CD4-positive, alpha-beta T cell treated with Interleukin-15 for 1 hour (primary cell): ENCODE results near the gene LHX1.

ENCODE experiments used
- DNase-seq: peaks from one replicate; pipeline ENCODE4 v3.0.0-alpha.2; 2020

Gene LHX1

DNA sequence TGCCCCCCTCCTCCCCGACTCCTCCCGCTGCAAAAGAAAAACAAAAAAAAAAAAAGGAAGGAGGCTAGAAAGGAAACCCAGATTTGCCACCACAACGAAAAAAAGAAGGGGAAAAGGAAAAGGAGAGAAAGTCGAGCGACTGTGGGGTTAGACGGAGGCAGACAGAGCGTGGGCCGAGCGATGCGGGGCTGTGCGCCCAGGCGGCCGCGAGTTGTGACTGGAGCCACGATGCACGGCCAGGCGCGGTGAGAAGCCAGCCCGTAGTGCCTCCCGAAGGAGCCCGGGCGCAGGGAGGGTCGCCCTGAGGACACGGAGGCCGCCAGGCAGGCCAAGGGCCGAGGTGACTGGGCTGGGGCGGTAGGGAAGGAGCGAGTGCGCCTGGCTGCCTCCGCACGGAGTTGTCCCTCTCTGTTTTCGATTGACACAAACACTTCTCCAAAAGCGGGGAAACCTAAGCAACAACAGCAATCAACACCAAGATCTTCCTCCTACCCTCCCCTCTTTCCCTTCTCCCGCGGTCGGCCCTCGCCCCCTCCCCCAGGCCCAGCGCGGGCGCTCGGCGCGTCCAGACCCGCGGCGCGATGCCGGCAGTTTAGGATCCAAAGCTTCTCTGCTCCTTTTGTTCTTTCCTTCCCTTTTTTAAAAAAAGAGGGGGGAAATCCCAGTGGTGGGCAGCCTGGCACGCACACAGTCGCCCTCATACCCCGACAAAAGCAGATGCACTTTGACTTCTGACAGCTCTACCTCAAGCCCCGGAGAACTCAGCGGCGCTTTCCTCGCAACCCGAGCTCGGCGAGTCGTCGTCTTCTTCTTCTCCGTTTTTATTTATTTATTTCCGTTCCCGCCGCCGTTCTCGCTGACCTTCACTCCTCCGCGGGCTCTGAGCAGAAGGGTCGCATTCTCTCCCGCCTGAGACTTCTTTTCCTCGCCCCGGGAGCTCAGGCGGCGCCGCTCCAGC lies at the start of gene LHX1:
TSS of gene LHX1 (plus strand) at position 475 of the 958 bp plus-strand sequence. CDS start 723 bp downstream, outside the sequence.
- DNase-seq: no peak

DNA sequence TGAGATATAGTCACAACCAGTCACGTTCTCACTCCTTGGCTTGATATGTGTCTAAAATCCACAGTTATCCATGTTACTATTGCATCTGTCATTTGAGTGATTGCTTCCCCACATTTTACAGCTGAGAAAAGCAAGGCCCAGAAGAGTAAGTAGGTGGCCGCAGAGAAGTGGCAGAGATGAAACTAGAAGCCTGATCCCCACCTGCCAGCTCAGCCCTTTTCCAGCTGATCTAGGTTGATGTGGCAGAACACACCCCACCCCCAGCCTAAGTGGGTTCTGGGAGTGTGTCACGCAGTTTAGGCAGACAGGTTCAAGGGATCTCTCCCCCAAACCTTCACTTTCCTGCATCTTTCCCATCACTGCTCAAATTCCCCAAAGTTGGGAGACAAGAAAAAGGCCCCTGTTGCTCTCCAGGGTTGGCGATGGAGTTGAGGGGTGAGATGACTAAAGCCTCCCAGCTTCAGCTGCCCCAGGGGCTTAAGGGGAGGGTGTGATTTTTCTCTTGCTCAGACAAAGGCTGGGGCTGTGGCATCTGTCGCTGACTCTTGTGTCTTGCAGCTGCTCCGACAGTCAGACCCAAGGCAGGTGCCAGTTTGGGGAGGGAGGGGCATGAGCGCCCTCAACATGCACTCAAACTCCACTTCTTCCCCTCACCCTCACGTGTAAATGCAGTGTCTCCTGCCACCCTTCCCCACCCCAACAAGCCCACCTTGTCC lies 48.9 kb upstream of the LHX1 start:
- no peak for DNase-seq

DNA sequence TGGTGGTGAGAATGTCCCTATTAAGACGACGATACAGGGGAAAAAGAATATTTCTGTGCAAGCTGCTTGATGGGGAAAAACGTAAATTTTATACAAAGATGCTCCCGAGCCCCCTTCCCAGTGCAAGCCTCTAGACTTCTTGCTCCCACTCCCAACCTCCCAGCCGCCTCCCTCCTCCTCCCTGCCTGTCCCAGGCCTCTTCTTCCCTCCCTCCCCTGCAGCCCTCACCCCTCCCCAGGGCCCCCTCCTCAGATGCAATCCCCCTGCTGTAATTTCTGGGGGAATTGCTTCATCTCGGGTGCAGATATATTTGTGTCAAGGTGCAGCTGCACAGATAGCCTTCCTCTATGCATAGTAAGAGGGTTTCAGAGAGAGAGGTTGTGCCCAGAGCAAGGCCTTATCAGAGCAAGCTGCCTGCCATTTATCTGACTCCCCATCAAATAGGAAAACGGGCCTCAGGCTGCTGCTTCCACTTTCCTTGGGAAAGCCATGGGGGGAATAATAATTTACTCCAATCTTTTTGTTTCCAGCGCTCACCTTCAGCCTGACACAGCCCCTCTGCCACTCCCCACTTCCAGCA lies 47.4 kb upstream of the LHX1 start:
- no peak for DNase-seq

DNA sequence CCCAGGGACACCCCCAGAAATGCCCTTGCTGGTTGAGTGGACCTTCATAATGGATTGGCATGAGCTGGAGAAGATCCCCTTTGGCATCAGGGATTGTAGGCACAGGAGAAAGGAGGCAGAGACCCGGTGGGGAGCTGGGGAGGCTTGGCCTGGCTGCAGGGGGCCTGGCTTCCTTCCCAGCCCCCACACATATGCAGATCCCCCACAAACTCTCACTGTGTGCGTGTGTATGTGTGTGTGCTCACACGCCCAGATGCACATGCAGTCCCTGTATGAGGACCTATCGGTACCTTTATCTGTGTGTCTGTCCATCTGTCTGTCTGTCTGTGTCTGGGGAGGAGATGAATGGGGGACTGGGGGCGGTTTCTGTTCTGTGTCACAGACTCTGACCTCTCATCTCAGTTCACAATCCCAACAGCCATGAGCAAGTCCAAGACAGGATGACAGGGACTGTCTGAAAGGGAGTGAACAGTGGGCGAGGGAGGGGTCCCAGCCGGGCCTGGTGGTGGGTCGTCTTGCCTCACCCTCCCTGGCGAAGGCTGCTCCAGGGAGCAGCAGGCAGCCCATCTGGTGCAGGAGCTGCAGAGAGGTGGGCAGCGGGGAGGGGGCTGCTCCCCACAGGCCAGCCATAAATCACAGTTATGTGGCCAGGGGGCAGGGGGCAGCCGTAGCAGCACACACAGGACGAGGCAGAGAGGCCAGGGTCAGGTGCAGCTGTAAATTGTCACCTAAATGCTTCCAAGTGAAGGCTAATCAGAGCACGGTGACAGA lies 46.7 kb upstream of the LHX1 start:
- DNase-seq: no peak

DNA sequence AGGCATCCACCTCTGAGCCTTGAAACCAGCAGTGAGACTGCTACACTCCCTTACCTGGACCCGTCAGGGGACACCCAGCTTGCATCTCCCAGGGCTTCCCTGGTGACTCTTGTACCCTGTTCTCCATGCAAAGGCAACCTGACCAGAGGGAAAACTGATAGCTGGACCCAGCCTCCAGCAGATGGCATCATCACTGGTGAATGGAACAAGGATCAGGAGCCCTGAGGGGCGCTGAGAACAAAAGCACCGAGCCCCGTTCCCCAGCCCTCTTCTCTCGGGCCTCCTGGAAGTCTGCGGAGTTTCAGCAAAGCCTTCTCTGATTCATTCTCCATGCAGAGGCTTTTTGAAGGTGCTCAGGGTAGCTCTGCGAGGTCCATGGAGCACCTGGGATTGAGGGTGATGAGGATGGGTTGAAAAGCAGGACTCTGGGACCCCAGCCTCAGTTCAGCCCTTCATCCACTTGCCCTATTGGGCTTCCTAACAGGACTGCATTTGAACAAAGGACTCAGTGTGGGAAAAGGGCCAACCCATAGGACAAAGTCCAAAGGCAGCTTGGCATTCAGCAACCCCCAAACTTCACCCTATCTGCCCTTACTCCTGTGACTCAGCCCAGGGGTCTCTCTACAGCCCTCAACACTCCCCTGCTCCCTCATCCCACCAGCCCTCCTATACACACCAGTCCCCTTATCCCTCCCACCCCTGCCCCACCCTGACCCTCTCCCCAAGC lies 45.0 kb upstream of the LHX1 start:
- DNase-seq: no peak

DNA sequence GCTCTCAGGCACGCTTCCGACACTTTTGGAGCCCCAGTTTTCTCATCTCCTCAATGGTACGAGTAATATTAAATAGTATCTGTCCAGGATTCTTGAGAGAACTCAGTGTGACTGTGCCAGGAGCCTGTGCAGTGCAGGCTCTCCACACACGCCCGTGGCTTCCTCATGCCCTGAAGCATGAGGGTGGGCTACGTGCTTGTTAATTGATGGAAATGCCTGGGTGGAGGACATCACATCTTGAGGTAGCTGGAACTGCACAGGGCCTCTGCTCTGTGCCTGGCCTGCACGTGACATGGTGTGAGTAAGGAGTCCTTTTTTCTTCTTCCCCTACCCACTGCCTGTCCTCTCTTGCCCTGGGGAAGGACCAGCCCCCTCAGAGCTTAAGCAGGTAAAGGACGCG lies 43.1 kb upstream of the LHX1 start:
- DNase-seq: no peak

DNA sequence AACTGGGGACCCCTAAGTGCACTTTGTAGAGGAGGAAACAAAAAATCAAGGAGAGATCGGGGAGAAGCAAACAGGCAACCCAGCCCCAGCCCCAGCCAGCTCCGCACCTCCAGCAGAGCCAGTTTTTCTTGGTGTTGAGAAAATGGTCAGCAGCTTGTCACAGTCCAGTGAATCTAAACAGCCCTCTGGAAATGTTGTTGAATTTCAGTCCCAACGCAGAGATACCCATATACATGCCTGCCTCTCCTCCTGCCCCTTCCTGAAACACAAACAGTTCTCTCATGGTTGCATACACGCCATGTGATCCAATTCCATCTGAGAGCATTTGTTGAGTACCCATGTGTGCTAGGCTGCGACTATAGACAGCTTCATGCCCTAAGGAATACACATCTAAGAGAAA lies 42.4 kb upstream of the LHX1 start:
- DNase-seq: no peak

DNA sequence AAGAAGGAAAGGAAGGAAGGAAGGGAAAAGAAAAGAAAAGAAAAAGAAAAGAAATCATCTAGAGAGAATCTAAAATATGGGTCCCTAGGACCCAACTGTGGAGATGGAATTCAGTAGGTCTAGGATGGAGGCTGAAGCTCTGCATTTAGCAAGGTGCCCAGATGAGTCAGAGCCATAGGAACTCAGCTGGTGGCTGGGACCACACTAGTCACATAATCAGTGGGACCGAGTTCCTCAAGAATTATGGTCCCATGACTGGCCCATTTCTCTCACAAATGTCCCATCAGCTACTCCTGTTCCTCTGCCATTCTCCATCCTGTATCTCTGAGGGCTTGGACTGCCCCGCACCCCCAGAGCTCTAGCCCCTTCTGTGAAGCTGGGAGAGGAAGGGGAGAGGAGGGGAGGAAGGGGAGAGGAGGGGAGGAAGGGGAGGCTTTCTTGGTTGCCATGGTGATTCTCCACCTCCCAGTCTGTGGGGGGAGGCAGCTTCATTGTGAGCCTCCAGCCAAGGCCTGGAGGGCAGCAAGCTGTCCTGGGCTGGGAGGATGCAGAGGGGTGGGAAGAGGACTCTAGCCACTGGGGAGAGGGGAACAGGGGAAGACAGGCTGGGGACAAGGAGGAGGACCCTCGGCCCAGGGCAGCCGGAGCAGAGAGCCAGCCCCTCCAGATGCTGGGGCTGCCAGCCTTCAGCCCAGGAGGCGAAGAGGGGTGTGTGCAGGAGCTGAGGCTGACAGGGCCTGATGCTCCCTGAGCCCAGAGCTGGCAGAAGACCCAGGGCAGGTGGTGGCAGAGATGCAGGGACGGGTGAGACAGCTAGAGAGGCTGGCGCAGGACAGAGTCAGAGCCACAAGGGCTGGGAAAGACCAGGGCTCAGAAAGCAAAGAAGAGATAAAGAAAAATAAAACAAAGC lies 37.8 kb upstream of the LHX1 start:
- no peak for DNase-seq

DNA sequence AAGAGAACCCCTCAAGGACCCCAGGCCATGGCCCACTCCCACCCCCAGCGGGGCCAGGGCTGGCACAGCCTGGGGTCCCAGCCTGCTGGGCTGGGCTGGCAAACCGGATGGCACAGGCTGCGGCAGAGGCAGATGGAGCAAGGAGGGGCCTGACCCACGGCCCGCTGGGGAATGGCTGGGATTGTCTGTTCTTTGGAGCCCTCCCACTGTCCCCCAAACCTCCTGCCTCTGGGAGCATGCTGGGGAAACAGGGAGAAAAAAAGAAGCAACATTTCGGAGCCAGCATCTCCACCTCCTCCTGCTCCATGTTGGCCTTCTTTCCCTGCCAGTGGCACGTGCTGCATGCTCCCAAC lies 37.1 kb upstream of the LHX1 start:
- DNase-seq: no peak

DNA sequence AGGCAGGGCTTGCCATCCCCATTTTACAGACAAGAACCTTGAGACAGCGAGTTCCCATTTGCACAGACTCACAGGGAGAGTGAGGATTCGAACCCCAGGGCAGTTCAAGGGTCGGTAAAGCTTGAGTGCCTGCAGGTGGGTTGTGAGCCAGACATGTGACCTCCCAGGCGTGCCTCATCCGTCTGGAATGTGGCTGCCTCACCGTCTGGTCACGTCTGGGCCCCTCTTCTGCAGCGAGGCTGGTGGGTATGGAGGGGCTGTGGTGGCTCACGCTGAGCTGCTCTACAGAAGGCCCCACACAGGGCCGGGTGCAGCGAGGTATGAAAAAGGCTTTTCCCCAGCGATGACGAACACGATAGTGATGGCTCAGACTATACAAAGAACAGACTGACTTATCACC lies 35.8 kb upstream of the LHX1 start:
- DNase-seq: no peak

DNA sequence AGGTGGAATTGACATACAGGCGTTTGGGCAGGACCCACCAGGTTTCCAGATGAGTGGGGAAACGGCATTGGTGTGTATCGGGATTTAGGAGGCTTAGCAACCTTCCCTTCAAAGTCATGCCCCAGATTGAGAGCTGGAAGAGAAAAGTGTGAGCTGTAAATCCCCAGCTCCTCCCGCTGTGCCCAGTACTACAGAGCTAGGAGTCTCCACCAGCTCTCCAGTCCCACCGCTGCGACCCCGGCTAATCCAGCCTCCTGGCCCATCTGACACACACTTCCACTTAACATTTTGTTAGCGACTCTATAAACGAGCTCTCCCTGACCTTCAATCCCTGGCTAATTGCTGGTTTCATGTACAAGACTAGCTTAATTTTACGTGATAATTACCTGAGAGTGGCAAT lies 29.9 kb upstream of the LHX1 start:
- no peak for DNase-seq

DNA sequence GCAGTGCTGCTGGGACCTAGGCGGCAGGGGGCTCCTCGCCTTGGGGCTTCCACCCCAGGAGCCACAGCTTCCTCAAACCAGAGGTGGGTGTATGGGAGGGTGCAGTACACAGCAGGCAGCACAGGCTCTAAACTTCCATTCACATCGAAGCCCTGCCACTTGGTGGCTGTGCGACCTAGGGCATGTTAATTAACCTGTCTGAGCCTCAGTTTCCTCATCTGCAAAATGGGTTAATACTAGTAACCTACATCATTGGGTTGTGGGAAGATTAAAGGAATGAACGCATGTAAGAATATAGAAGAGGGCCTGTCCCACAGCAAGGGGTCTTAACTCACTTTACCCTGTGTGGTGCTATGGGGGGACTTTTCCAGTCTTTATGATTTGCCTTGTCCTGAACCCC lies 26.8 kb upstream of the LHX1 start:
- DNase-seq: no peak

DNA sequence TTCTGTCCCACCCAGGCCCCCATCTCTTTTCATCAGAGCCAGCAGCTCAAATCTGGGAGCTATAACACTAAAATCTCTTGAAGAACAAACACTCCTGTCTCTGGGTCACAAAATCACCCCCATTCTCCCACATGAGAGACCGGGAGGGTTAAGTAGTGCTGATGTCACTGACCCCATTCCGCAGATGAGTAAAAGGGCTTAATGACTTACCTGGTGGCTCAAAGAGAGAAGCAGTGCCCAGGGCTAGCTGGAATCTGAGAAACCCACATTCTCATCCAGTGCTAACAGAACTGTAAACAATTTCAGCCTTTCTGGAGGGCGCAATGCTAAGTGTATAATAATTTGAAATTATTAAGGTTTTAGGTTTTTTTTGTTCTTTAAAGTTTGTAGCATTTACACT lies 26.3 kb upstream of the LHX1 start:
- DNase-seq: no peak

DNA sequence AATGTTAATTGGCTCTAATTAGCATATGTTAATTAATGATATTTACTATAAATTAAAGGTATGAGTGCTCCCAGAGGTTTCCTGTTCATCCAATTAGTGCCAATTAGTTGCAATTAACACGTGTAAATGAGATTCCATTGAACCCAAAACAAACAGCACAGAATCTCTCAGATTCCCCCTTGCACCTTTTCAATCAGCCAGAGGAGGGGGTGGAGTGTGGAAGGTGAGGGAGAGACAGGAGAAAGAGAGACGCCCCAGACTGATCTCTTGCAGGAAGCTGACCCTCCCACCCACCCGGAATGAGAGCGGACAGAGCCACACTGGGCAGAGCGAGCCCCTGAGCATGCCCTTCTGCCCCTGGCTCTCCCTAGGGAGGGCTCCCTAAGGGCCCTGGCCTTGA lies 24.1 kb upstream of the LHX1 start:
- no peak for DNase-seq

DNA sequence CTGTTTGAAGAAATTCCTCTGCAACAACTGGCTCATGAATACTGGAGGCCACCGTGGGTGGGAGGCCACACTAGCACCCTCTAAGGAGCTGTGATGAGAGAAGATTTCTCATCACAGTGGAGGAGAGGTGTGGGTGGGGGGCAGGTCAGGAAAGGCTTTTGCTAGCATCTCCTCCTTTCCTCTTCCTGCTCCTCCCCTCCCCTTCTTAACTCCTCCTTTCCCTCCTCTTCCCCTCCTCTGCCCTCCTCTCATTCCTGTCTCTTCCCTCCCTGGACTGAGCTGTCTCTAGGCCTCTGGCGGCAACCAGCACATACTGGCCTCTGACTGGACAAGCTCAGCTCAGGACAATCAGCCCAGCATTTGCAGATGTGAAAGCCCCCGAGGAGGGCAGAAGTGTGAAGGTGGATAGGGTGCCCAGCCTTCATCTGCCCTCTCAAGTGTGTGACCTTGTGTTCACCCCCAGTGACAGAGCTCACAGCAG lies 19.0 kb upstream of the LHX1 start:
- DNase-seq: no peak

DNA sequence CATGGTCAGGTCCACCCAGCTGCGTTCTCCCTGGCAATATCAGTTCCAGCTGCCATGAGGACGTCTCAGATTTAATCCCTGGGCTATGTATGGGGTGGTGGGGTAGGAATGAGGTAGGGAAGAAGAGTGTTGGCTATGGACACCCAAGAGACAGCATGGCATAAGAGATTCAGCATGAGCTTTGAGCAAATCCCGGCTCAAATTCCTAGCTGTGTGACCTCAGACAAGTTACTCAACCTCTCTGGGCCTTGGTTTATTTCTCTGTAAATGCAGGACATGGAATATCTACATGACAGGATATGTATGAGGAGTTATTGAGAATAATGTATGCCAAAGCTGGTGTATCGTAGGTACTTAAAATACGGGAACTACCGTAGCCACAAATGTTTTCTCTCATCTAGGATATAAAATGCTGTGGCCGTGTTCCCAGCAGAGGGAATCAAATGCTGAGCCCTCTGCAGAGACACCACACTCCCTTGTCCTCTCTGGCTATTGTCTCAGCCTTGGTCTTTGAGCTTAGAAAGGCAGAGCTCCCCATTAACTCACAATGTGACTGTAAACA lies 17.8 kb upstream of the LHX1 start:
- DNase-seq: no peak

DNA sequence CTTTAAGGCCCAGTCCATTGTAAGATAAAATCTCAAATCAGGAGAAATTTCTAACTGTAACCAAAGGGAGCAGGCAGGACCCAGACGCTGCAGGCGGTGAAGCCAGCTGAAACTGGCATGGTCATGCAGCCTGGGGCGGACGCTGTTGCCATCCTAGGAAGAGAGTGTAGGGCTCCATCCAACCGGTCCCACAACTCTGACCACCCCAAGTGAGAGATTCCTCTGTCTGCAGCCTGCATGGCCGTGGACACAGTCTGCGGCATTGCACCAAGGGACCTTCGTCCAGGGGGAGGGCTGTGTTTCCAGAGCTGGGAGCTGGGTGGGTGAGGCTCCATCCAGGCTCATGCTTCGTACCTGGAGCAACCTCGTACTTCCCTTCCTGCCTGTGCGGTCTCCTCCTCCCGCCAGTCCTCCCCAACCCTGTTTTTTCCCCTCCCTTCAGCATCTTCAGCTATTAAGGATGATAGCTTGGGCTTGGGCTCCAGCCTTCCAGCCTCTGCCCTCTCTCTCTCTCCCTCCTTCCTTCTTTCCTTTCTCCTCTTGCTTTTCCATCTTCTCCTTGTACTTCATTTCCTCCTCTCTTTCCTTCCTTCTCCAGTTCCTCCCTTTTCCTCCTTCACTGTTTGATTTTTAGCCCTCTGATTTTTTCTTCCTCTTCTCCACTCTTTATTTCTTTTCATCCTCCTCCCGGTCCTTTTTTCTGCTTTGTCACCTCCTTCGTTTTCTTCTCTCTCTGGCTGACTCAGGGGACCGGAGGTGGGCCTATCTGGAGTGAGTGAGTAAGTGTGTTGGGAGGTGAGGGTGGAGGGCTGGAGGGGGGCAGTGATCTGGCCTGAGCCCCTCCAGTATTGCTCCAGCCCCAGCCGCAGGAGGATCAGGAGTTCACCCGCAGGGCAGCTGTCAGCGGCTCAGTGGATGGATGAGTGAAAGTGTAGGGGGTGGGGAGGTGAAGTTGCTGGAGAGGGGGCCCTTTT lies 17.0 kb upstream of the LHX1 start:
- DNase-seq: no peak

DNA sequence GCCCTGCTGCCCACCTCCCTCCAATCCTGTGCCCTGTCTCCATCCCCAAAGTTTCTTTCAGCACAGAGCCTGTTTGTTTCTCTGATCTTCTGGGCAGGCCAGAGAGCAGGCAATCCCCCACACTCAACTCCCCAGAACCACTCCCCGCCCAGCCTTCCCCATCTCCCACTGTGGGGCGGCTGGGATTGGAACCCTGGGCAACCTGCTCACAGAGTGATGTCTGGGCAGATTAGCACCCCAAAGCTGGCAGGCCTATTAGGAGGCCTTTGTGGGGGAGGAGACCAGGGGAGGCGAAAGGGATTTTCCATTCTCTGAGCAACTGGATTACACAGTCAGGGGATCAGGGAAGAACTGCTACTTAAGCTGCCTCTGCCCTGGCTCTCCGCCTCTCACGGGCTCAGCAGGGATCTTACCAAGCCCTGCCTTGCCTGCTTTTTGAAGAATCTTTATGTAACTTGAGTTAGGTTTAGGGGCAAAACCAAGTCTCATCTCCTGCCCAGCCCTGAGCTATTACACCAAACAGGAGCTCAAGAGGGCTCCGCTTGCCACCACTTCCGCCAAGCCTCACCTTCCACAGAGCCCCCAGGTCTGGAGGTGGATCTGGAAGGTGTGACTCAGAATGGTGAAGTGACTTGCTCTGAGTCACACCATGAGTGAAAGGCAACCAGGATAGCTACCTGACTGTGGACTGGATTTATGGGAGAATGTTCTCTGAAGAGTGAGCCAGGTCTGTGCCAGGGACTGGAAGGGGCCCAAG lies 16.0 kb upstream of the LHX1 start:
- no peak for DNase-seq

DNA sequence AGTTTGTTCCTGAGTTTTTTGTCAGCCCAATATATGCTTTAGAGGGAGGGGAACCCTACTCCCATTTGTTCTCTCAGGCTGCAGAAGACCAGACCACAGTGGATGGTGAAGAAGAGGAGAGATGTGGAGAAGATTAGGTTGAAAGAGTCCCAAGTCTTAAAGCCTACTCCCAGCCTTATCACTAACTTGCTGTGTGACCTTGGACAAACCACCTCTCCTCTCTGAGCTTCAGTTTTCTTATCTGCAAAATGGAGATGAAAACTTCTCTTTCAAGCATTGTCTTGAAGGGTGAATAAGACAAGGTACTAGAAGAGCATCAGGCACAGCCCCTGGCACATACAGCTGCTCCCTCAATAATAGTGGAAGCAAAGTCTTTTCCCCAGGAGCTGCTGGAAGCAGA lies 15.1 kb upstream of the LHX1 start:
- DNase-seq: no peak
